Activated CD4-positive, alpha-beta T cell treated with anti-CD3 and anti-CD28 coated beads for 1 hour (primary cell): Measurements from ENCODE around the gene IPO4.

Source experiments
- DNase-seq: peaks from one replicate; pipeline ENCODE4 v3.0.0-alpha.2; 2020

IPO4 gene

DNA sequence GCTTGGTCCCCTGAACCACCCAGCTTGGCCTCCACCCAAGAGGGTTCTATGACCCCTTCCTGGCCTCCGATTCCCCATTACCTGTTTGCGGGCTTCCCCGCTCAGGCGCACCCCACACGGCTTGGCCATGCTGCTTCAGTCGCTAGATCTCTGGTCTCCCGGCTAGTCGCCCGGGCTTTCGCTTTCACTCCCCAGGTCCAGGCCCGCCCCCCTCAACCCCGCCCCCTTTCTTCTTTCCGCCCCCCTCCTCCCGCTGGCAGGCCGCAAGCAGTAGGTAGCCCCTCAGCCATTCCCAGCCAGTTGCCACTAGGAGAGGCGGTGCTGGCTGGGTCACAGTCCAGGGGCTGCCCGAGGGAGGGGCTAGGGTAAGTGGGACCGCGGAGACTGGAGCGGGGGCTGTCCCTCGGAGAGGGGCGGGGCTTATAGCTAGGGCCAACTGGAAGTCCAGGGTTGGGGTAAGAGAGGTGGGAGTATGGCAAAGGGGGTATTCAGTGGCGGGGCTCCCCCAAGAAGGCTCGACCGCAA, 42.1 kb downstream of the IPO4 start, which contains the start of gene PSME2:
Gene PSME2, minus strand, starts transcription at position 158 of the 525 bp plus-strand sequence. Its CDS starts 29 bp downstream, at position 129.
- peak; percentile 70 for DNase-seq

DNA sequence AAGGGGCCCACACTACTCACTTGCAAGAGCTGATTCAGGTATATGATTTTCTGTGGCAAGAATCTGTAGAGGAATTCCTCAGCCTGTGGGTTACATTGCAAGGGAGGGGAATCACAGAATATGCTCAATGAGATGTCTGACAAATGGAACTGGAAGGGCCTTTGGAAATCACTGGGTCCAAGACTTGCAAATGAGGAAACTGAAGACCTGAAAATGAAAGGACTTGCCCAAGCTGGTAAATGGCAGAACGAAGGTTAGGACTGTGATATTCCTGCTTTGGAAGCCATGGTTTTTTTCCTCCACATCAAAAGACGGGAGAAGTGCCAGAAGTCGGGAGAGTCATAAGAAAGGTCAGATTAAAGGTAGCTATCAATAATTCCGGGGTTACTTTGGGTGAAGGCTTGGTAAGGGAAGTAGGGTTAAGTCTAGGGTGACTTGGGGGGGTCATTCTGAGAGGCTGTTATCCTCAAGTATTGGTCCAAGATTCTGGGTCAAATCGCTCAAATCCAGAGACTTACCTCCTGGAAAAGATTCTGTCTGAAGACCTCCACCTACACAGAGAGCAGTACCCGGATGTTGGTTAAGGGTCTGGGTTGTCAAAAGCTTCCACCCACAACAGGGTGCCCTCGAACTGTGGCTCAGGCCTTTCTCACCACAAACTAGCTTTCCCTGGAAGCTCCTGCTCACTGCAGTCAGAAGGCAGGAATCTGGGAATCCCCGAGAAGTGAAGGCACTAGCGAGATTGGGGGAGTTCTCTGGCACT, 42.7 kb downstream of the IPO4 start:
- DNase-seq: no peak

DNA sequence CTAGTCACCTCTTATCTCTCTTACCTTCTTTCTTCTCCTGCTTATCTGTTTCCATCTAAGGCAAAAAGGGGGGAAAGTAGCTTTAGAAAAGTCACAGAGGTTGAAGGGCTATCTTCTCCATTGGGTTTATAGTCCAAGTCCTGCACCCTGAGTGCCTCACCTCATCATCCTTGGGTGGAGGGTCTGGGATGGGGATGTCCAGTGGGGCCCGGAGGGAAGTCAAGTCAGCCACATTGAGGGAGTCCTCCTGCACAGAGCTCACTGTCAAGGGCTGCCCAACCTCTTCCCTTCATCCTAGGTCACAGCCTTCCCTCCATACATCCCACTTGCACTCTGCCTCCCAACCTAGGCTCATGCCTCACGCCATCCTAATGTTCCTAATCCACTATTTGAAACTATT, 43.4 kb downstream of the IPO4 start:
- no peak for DNase-seq

DNA sequence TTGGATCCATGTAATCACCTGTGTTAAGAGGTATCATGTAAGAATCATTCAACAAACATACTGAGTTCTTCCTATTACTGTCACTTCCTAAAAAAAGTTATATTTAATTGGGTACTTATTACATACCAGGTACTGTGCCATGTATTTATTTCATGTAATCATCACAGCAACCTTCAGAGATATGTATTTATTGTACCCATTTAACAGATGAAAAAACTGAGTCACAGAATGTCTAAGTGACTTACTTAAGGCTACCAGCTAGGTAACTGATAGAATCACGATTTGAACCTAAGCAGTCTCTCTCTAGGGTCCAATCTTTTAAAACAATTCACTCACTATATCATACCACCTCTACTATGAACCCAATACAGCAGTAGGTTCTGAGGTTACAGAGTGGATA, 44.2 kb downstream of the IPO4 start:
- DNase-seq: no peak

DNA sequence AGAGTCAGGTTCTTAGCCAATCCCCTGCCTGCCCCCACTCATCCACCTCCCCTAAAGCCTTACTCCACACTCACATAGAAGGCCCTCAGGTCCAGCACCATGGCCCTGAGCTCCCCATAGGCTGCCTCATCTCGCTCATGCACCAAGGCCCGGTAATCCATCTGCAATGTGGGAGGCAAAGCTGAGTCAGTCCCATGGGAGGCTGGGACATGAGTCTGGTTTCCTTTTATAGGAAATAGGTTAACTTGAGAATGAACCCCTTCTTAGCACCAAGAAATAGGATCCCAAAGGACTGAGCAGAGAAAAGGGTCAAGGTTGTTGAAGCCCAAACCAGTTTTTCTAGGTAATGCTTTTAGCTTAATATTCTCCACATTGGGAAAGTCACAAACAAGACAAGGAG, 45.1 kb downstream of the IPO4 start:
- DNase-seq: no peak

DNA sequence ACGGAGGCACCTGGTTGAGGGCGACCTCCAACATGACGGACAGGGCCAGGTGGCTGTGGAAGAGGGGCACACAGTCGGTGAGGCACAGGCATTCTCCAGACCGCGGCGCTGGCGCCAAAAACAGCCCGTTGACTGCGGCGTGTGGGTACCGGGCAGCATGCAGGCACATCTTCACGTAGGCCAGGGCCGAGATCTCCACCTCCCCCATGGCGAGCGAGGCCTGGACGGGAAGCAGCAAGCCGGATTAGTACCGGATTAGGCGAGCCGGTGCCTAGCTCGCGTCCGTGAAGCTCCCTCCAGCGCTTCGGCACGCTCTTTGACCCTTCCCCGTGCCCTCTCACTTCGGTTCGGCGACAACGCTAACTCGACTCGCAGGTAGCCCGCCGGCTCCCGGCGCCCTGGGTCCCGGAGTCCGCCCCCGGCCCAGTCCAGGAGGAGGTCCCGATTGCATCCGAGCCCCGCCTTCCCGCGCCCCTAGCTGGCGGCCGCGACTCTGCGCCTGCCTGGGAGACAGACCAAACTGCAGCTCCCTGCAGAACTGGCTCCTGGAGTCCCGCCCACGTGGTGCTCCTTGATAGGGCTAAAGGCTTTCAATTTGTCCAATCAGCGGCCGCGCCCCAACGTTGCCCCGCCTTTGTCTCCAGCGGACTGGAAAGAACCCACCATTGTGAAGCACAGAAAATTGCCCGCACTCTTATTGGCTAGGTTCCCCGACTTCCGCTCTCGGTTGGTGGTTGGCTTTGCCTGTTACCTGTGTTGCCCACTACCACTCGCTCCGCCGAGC, 47.3 kb downstream of the IPO4 start, which contains the start of gene EMC9:
Gene EMC9, minus strand, starts transcription at position 495 of the 784 bp plus-strand sequence. Its CDS starts 287 bp downstream, at position 208.
- DNase-seq: peak; percentile 99

DNA sequence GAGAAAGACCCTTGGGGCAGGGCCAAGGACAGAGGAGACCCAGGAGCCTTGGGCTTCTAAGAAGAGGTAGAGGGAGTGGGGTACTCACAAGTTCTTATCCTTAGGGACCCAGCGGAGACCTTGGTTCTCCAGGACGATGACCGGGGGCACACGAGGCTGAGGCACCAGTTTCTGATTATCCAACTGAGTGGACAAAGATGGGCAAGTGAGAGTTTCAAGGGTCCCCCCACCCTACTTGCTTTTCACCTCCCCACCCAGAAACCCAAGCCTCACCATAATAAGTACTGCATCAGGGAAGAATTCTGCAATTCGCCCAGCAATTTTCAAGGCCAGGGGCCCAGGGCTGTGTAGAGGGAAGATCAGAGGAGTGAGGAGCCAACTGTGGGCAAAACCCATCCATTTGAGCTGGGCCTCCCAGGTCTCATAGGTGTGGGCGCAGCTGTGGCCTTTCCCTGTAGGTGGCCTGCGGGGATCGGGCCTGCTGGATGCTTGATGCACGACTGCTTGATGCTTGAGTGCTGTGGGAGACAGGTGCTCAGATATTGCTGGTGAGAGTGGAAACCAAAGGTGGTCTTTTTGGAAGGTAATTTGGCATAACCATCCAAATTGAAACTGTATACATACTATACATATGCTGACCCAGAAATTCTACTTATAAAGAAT, 49.2 kb downstream of the IPO4 start:
- no peak for DNase-seq

DNA sequence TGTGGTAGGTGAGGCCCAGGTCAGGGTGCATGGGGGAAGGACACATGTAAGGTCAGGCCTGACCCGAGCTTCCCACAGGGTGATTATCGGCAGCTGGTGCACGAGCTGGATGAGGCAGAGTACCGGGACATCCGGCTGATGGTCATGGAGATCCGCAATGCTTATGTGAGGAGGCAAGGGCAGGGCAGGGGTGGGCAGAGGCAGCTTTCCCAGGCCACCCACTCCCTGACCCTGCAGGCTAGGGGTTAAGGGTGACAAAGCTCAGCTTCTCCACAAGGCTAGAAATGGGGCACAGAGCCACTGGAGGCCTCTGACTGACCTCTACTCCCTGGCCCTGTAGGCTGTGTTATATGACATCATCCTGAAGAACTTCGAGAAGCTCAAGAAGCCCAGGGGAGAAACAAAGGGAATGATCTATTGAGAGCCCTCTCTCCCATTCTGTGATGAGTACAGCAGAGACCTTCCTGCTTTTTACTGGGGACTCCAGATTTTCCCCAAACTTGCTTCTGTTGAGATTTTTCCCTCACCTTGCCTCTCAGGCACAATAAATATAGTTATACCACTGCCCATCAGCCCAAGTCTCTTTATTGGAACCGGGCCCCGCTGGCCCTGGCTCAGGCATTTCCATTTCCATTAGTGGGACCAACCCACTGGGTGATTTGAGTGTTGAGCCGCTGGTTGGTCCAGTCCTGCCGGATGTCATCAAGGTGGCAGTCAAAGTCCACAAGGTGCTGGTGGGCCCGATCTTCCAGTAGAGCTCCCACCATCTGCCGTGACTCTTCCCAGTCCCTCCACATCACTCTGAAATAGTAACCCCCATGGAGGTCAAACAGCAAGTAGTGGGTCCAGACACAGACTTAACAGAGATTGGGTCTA, 50.0 kb downstream of the IPO4 start:
- no peak for DNase-seq

DNA sequence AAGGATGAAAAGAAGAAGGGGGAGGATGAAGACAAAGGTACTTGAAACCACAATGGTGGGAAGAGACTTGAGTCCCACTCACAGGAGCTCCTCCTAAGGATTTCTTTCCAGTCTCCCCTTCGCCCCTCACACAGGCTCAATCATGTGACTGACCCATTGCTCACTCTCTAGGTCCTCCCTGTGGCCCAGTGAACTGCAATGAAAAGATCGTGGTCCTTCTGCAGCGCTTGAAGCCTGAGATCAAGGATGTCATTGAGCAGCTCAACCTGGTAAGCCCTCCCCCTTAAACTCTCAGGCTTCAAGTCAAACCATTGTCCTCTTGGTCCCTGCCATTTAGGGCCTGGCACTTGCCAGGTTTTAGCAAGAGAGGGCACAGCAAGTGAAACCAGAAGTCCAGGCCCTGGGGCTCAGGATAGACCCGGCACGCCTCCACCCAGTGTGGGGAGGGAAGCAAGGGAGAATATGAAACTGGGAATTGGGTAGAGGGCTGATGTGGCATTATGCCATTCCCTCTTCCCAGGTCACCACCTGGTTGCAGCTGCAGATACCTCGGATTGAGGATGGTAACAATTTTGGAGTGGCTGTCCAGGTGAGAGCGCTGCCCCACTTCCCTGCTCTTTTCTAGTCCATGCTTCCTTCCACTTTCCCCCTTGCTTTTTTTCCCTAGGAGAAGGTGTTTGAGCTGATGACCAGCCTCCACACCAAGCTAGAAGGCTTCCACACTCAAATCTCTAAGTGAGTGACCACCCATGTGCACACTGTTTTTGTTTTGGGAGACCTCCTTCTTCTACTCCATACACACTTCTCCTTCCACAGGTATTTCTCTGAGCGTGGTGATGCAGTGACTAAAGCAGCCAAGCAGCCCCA, 50.9 kb downstream of the IPO4 start:
- no peak for DNase-seq

DNA sequence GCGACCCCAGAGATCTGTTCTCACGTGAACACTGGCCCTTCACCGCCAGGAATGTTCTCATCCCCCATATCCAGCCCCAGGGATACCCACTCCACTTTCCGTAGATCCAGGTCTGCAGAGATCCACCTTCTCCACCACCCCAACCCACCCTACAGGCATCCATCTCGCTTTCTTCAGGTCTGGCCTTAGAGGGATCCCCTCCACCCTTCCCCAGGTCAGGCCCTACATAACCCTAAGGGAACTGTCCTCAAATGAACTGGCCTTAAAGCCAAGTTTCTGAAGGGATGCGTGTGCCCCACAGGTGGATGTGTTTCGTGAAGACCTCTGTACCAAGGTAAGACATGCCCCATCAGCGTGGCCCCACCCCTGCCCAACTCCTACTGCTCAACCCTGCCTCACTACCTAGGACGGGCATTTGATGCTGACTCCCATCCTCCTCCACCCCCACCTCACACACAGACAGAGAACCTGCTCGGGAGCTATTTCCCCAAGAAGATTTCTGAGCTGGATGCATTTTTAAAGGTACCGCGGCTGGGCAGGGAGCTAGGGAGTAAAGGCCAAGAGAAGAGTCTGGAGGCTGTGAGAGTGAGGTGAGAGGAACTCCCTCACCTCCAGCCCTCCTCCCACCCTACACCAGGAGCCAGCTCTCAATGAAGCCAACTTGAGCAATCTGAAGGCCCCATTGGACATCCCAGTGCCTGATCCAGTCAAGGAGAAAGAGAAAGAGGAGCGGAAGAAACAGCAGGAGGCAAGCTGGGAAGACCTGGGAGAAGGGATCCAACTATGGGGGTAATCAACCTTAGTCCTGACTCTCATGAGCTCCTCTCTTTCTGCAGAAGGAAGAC, 51.7 kb downstream of the IPO4 start:
- no peak for DNase-seq

DNA sequence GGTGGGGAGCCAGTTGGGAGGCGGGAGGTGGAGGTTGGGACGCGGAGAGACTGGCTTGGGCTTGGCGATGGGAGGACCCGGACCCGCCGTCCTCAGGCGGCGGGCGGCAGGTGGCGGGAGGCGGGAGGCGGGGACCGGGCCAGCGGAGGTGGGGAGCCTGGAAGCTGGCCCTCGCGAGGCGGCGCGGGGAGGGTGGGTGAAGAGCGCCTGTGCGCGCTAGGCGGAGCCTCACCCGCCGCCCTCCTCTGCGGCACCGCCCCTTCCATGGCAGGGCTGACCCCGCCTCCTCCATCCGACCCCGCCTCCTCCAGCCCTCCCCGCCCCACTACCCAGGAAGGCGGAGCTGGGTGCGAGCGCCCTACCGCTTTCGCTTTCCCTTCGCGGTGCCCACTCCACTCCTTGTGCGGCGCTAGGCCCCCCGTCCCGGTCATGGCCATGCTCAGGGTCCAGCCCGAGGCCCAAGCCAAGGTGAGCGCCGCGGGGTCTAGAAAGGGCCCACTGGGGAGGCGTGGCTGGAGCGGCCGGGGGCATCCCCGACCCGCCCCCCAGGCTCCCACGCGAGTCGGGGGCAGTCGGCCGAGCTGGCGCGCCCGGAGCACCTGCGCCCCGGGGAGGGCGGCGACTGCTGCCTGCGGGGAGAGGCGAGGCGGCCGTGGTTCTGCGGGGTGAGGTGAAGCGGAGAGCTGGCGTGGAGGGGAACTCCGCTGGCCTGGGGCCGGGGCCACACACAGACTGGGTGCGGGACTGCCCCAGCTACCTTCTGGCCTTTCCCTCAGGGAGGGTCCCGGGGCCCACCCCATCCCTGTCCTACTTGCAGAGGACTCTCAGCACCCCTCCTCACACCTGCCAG, 52.6 kb downstream of the IPO4 start, which contains the start of gene PSME1:
Gene PSME1, plus strand, starts transcription at position 361 of the 850 bp plus-strand sequence. Its CDS starts 69 bp downstream, at position 430.
- peak; percentile 91 for DNase-seq

DNA sequence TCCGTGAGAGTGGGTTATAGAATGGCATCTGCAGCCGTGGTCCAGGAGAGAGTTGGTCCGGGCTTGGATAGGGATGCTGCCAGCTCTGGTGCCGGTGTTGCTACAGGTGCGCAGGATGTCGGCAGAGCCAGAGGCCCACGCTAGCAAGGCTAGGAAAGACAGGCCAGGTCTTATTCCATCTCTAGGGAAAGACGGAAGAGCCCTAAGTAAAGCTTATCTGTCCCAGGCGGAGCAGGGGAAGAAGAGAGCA, 53.1 kb downstream of the IPO4 start:
- no peak for DNase-seq

DNA sequence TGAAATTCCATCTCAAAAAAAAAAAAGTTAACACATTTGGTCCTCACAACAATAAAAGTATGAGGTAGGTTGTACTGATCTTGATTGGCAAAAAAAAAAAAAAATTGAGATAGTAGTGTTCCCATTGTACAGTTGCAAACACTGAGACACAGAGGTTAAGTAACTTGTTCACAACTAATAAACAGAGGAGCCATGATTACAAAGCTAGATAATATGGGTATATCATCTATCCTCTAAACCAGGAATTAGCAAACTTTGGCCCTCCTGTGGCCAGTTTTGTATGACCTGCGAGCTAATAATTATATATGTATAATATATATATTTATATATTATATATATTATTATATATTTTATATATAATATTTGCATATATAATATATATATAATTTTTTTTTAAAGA, 54.9 kb downstream of the IPO4 start:
- DNase-seq: no peak

DNA sequence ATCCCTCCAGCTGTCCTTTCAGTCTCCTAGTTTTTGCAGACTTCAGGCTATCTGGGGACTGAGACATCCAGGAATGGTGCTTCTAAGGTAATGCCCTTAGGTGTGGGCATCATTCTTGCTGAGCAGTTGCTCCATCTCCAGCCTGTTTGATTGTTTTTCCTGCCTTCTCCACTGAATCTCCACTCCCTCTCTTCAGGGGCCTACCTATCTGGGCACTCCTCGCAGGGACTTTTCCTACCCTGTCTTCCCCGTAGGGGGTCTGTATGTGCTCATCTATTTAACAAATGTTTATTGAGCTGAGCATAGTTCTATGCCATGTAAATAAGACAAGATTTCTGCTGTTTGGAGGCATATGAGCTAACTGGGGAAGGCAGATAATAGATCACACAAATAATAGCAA, 55.6 kb downstream of the IPO4 start:
- DNase-seq: no peak

DNA sequence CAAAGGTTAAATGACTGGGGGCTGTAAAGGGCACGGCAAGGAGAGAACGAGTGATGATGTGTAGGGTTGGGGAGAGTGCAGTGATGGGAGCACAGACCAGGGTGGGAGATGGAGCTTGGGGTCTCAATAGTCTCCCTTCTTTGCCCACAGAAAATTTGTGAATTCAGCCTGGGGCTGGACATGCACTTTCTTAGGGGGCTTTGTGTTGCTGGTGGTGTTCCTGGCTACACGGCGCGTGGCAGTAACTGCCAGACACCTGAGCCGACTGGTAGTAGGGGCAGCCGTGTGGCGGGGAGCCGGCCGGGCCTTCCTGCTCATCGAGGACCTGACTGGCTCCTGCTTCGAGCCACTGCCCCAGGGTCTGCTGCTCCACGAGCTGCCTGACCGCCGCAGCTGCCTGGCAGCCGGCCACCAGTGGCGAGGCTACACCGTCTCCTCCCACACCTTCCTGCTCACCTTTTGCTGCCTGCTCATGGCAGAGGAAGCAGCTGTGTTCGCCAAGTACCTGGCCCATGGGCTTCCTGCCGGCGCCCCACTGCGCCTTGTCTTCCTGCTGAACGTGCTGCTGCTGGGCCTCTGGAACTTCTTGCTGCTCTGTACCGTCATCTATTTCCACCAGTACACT, 56.4 kb downstream of the IPO4 start:
- DNase-seq: no peak

DNA sequence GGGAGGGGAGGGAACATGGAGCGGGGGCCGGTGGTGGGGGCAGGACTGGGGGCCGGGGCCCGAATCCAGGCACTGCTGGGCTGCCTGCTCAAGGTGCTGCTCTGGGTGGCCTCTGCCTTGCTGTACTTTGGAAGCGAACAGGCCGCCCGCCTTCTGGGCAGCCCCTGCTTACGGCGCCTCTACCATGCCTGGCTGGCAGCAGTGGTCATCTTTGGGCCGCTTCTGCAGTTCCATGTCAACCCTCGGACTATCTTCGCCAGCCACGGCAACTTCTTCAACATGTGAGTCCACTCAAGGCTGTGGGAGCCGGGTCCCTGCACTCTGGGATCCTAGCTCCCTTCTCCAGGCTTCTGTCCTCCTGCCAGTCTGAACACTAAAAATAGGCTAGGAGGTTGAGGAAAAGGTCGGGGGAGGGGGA, 57.1 kb downstream of the IPO4 start:
- no peak for DNase-seq

DNA sequence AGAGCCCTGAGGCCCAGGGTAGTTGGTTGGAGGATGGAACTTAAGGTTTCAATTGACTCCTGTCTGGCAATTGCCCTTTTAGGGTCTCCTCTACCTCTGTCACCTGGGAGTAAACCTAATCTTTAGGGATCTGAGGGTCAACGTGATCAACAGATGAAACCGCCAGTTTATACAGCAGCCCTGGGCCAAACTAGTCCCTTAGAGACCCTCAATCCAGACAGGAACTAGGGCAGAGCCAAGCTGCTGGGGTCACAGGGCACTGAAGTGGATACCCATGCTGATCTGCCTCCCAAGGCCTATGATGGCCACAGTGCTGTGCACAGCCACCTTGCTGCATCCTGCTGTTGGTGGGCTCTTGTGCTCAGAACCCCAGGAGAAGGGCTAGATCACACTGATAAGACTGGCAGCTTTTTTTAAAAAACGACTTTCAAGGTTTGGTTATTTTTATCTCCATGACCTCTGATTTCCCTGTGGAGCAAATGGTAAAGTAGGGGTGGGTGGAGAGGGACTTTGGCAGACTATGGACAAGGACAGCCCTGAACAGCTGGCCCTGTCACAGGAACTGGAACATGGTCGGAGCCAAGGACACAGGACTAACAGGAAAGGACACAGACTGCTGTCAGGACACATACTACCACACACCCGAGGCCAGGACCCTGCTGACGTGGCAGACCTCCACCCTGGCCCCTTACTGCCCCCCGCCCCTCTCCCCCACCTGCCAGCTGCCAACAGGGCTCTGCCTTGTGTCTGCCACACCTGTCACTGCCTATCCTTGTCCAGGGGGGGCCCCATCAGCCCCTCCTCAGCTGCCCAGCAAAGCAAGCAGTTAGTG, 57.7 kb downstream of the IPO4 start:
- DNase-seq: no peak

DNA sequence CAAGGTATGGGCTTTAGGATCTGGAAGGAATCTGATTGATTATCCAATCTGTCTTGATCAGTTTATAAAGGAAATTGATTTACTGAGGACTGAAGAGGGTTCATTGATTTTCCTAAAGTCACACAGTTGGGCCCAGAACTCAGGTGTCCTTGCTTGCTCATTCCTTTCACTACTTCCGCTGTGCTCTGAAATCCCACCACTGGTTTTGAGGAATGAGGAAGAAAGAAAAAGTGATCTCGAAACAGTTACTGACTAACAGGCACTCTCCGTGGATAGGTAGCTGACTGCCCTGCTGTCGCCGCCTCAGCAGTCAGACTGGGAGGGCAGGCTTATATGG, 58.3 kb downstream of the IPO4 start, which contains the start of gene FITM1:
Gene FITM1, plus strand, starts transcription at position 280 of the 337 bp plus-strand sequence. CDS start 905 bp downstream, outside the sequence.
- no peak for DNase-seq
